Measurements from ENCODE around the gene LDLRAP1.

DNA sequence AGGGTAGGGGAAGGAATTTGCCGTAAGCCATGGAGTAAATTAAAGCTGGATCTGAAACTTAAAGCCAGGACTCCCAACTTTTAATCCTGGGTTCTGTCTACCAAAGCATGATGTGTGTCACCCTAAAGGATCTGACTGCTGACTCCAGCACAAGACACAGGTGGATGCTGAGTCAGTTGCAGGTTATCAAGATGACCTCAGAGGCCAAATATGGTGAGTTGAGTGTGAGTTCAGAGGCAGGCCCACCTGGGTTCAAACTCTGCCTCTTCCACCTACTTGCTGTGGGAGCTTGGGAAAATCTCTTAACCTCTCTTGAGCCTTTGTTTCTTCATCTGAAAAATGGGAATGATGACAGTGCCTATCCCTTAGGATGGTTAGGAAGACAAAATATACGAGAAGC, 16.7 kb upstream of the LDLRAP1 start:
- TF ChIP-seq, protein P1, sequence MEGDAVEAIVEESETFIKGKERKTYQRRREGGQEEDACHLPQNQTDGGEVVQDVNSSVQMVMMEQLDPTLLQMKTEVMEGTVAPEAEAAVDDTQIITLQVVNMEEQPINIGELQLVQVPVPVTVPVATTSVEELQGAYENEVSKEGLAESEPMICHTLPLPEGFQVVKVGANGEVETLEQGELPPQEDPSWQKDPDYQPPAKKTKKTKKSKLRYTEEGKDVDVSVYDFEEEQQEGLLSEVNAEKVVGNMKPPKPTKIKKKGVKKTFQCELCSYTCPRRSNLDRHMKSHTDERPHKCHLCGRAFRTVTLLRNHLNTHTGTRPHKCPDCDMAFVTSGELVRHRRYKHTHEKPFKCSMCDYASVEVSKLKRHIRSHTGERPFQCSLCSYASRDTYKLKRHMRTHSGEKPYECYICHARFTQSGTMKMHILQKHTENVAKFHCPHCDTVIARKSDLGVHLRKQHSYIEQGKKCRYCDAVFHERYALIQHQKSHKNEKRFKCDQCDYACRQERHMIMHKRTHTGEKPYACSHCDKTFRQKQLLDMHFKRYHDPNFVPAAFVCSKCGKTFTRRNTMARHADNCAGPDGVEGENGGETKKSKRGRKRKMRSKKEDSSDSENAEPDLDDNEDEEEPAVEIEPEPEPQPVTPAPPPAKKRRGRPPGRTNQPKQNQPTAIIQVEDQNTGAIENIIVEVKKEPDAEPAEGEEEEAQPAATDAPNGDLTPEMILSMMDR (conservative IDR thresholded peaks at IDR 0.05): no peak
- no peak for TF ChIP-seq EZH2 (IDR thresholded peaks at IDR 0.05; ENCODE audit: low read depth)

Data from PC-9 (cell line).